HEK293T (cell line): ENCODE measurements around the gene LRR1.
"Not testable (repeated sequence)": the region's sequence is repeated elsewhere in the genome, so short reads cannot be mapped to it uniquely, and the experiment has no call there.

Experiments used
- CTCF ChIA-PET: fragments of 350-600 bp; formaldehyde crosslinking; extraction: SDS; loops from one replicate; lab custom pipeline; 2021; ENCODE audit warnings: antibody characterized with exemption, inconsistent platforms; lab: Yijun Ruan, JAX
- POLR2A ChIA-PET: fragments of 350-600 bp; formaldehyde crosslinking; extraction: SDS; loops from one replicate; lab custom pipeline; 2020; ENCODE audit warnings: antibody characterized with exemption, inconsistent platforms; lab: Yijun Ruan, JAX
- DNase-seq: peaks from one replicate; pipeline ENCODE4 v3.0.0; 2012; ENCODE audit warnings: mixed read lengths; ENCODE audit errors: extremely low spot score
- ARNT ChIP-seq: fragments of 450-650 bp; IDR thresholded peaks from 2 replicates; pipeline ENCODE4 v1.6.1; 2017; ENCODE audit warnings: mild to moderate bottlenecking
- BHLHE40 ChIP-seq: fragments of 450-650 bp; IDR thresholded peaks from 2 replicates; pipeline ENCODE4 v1.6.1; 2016; ENCODE audit warnings: mild to moderate bottlenecking, moderate library complexity, borderline replicate concordance
- CTBP1 ChIP-seq: fragments of 450-650 bp; IDR thresholded peaks from 2 replicates; pipeline ENCODE4 v1.6.1; 2016; ENCODE audit warnings: borderline replicate concordance
- ELF4 ChIP-seq: fragments of 450-650 bp; IDR thresholded peaks from 2 replicates; pipeline ENCODE4 v1.6.1; 2017; ENCODE audit warnings: antibody characterized with exemption
- FOXA1 ChIP-seq: fragments of 450-650 bp; IDR thresholded peaks from 2 replicates; pipeline ENCODE4 v1.6.1; 2016; ENCODE audit warnings: mild to moderate bottlenecking
- FOXK2 ChIP-seq: fragments of 450-650 bp; IDR thresholded peaks from 2 replicates; pipeline ENCODE4 v1.6.1; 2016; ENCODE audit warnings: mild to moderate bottlenecking
- FOXM1 ChIP-seq: fragments of 450-650 bp; IDR thresholded peaks from 2 replicates; pipeline ENCODE4 v1.6.1; 2017; ENCODE audit warnings: mild to moderate bottlenecking, borderline replicate concordance
- HDGF ChIP-seq: fragments of 450-650 bp; IDR thresholded peaks from 2 replicates; pipeline ENCODE4 v1.6.1; 2017; ENCODE audit warnings: antibody characterized with exemption, borderline replicate concordance
- L3MBTL2 ChIP-seq: fragments of 450-650 bp; conservative IDR thresholded peaks from 2 replicates; pipeline ENCODE4 v1.6.1; 2016; ENCODE audit warnings: mild to moderate bottlenecking
- LEF1 ChIP-seq: fragments of 450-650 bp; IDR thresholded peaks from 2 replicates; pipeline ENCODE4 v1.6.1; 2017; ENCODE audit warnings: mild to moderate bottlenecking, borderline replicate concordance
- NFRKB ChIP-seq: fragments of 450-650 bp; IDR thresholded peaks from 2 replicates; pipeline ENCODE4 v1.6.1; 2016; ENCODE audit warnings: mild to moderate bottlenecking, moderate library complexity
- PKNOX1 ChIP-seq: fragments of 450-650 bp; IDR thresholded peaks from 2 replicates; pipeline ENCODE4 v1.6.1; 2016
- SP1 ChIP-seq: fragments of 450-650 bp; IDR thresholded peaks from 2 replicates; pipeline ENCODE4 v1.6.1; 2017
- SUZ12 ChIP-seq: fragments of 450-650 bp; IDR thresholded peaks from 2 replicates; pipeline ENCODE4 v1.6.1; 2016; ENCODE audit warnings: mild to moderate bottlenecking
- TARDBP ChIP-seq: fragments of 450-650 bp; IDR thresholded peaks from 2 replicates; pipeline ENCODE4 v1.6.1; 2016
- ZNF384 ChIP-seq: fragments of 450-650 bp; IDR thresholded peaks from 2 replicates; pipeline ENCODE4 v1.6.1; 2016

The LRR1 gene

GRCh38 chr14:49612671-49613070 lies 13.9 kb downstream of the LRR1 start:
- TF ChIP-seq TARDBP (no peak), SUZ12 (no peak), ELF4 (no peak), HDGF (no peak), PKNOX1 (no peak), FOXM1 (no peak), L3MBTL2 (no peak), BHLHE40 (no peak), CTBP1 (no peak), FOXA1 (no peak), NFRKB (no peak), ARNT (no peak), SP1 (no peak)
- CTCF ChIA-PET: no interaction called here
- POLR2A ChIA-PET: interaction anchor here (0.6 to 2.0 kb wide), 2 partner anchors 8 to 10 kb away, joined by 3 to 14 read pairs; partner anchors contain the start of genes MGAT2 and RPL36AL
- DNase-seq: no peak

- POLR2A ChIA-PET: no interaction called here
- TF ChIP-seq NFRKB: no peak
- TF ChIP-seq FOXK2: no peak
- no peak for TF ChIP-seq FOXA1
- TF ChIP-seq ELF4: no peak
- no peak for TF ChIP-seq TARDBP
- TF ChIP-seq PKNOX1: no peak
- no peak for TF ChIP-seq CTBP1
- TF ChIP-seq SUZ12: no peak
- CTCF ChIA-PET: no interaction called here
- DNase-seq: no peak
Observed at GRCh38 chr14:49614196-49614595, 15.5 kb downstream of the LRR1 start.

- ChIA-PET CTCF (no interaction called here), POLR2A (interaction anchor here (1.0 kb wide), 1 partner anchor 18 kb away, joined by 3 read pairs; no protein-coding TSS in a partner anchor)
- no peak for DNase-seq
- no peak for TF ChIP-seq FOXK2
- no peak for TF ChIP-seq PKNOX1
- TF ChIP-seq LEF1: no peak
- no peak for TF ChIP-seq L3MBTL2
- no peak for TF ChIP-seq FOXM1
- TF ChIP-seq SP1: no peak
- TF ChIP-seq TARDBP: no peak
- no peak for TF ChIP-seq ELF4
- TF ChIP-seq BHLHE40: no peak
- TF ChIP-seq ZNF384: no peak
- TF ChIP-seq HDGF: no peak
- TF ChIP-seq CTBP1: no peak
- TF ChIP-seq ARNT: no peak
Observed at GRCh38 chr14:49615776-49616175, 17.0 kb downstream of the LRR1 start.

GRCh38 chr14:49617852-49618519 lies 19.2 kb downstream of the LRR1 start:
- TF ChIP-seq HDGF (no peak), FOXA1 (no peak), ZNF384 (no peak)
- ChIA-PET POLR2A (no interaction called here), CTCF (no interaction called here)
- DNase-seq: no peak

GRCh38 chr14:49619273-49619672 lies 20.5 kb downstream of the LRR1 start:
- not testable (repeated sequence) for DNase-seq
- ChIA-PET POLR2A (interaction anchor here (1.5 to 3.5 kb wide), 2 partner anchors 9 to 13 kb away, joined by 8 to 63 read pairs; no protein-coding TSS in a partner anchor), CTCF (interaction anchor here (0.6 to 3.5 kb wide), 2 partner anchors 15 to 33 kb away, joined by 11 read pairs; partner anchors contain the start of gene DNAAF2)

GRCh38 chr14:49619730-49620129 lies 21.0 kb downstream of the LRR1 start:
- CTCF ChIA-PET: interaction anchor here (0.6 to 3.5 kb wide), 5 partner anchors 15 to 158 kb away, joined by 3 to 11 read pairs (median 6); partner anchors contain the start of genes DNAAF2 and RPS29
- DNase-seq: no peak
- POLR2A ChIA-PET: interaction anchor here (0.7 to 3.5 kb wide), 25 partner anchors 8 to 251 kb away, joined by 3 to 63 read pairs (median 8); partner anchors contain the start of genes DNAAF2, KLHDC1, KLHDC2 and LRR1
- TF ChIP-seq NFRKB: no peak
- no peak for TF ChIP-seq HDGF
- no peak for TF ChIP-seq ARNT
- no peak for TF ChIP-seq L3MBTL2
- TF ChIP-seq BHLHE40: no peak
- TF ChIP-seq ELF4: no peak
- TF ChIP-seq FOXK2: no peak
- no peak for TF ChIP-seq LEF1
- no peak for TF ChIP-seq FOXM1
- no peak for TF ChIP-seq FOXA1
